HepG2 (cell line): ENCODE data around the gene GRHPR. TPM values are rescaled to one million over a fixed set of nuclear protein-coding genes. Genes with fewer than 3 reads are reported as not detected.

Experiments
- AGO2 ChIP-seq: fragments of 200-400 bp; formaldehyde crosslinking; optimal IDR thresholded peaks from 2 replicates; pipeline ENCODE3; 2017; ENCODE audit warnings: mild to moderate bottlenecking, low read depth, low read length, moderate library complexity
- ATF7 ChIP-seq, 2 experiments: fragments of 450-650 bp in 1 of 2; sonication (generic) in 1 of 2; formaldehyde crosslinking in 1 of 2; IDR thresholded peaks; 2 replicates each; pipeline versions ENCODE4 v1.4.0 to v1.6.1; 2016 to 2020; ENCODE audit warnings: antibody characterized with exemption in 1 of 2, mild to moderate bottlenecking in 1 of 2, missing genetic modification reagents in 1 of 2
- HES4 ChIP-seq: sonication (generic); formaldehyde crosslinking; IDR thresholded peaks from 2 replicates; pipeline ENCODE4 v1.9.0; 2021; ENCODE audit warnings: mild to moderate bottlenecking, missing genetic modification reagents, borderline replicate concordance
- JDP2 ChIP-seq: sonication (generic); formaldehyde crosslinking; IDR thresholded peaks from 2 replicates; pipeline ENCODE4 v1.8.1; 2022; ENCODE audit warnings: missing genetic modification reagents, borderline replicate concordance
- KDM5A ChIP-seq: fragments of 200-600 bp; sonication (generic); IDR thresholded peaks from 2 replicates; pipeline ENCODE4 v1.7.0; 2018; ENCODE audit warnings: antibody characterized with exemption, mild to moderate bottlenecking, low read length, borderline replicate concordance
- PBX2 ChIP-seq: IDR thresholded peaks from 2 replicates; pipeline ENCODE4 v1.6.1; 2016; ENCODE audit warnings: control low read depth
- POLR2A ChIP-seq, 2 experiments: IDR thresholded peaks; 2 replicates each; pipeline ENCODE4 v1.6.1; 2011; ENCODE audit warnings: low read depth in 2 of 2, low read length in 2 of 2, mild to moderate bottlenecking in 1 of 2, moderate library complexity in 1 of 2; ENCODE audit not compliant: insufficient read depth in 1 of 2
- SNAPC5 ChIP-seq: sonication (generic); formaldehyde crosslinking; IDR thresholded peaks from 2 replicates; pipeline ENCODE4 v1.8.1; 2023; ENCODE audit warnings: mild to moderate bottlenecking, missing genetic modification reagents, borderline replicate concordance
- TERF1 ChIP-seq: sonication (generic); formaldehyde crosslinking; IDR thresholded peaks from 2 replicates; pipeline ENCODE4 v1.8.0; 2022; ENCODE audit warnings: mild to moderate bottlenecking, missing genetic modification reagents, moderate library complexity
- USF2 ChIP-seq, 2 experiments: sonication (generic) in 1 of 2; formaldehyde crosslinking in 1 of 2; IDR thresholded peaks; 2 replicates each; pipeline versions ENCODE4 v1.5.1 to v1.6.1; 2011 to 2020; ENCODE audit warnings: borderline replicate concordance in 1 of 2, low read depth in 1 of 2, low read length in 1 of 2, mild to moderate bottlenecking in 1 of 2, missing genetic modification reagents in 1 of 2, moderate library complexity in 1 of 2
- ZFP36L2 ChIP-seq: sonication (generic); formaldehyde crosslinking; IDR thresholded peaks from 2 replicates; pipeline ENCODE4 v1.4.0; 2020; ENCODE audit warnings: missing genetic modification reagents
- ZFY ChIP-seq: sonication (generic); formaldehyde crosslinking; IDR thresholded peaks from 2 replicates; pipeline ENCODE4 v1.4.0; 2020; ENCODE audit warnings: missing genetic modification reagents
- ZIK1 ChIP-seq: sonication (generic); formaldehyde crosslinking; IDR thresholded peaks from 2 replicates; pipeline ENCODE4 v1.5.0; 2020; ENCODE audit warnings: mild to moderate bottlenecking, low read depth, missing genetic modification reagents, borderline replicate concordance
- ZNF317 ChIP-seq: sonication (generic); formaldehyde crosslinking; IDR thresholded peaks from 2 replicates; pipeline ENCODE4 v1.5.0; 2020; ENCODE audit warnings: mild to moderate bottlenecking, missing genetic modification reagents
- ZNF777 ChIP-seq: sonication (generic); formaldehyde crosslinking; IDR thresholded peaks from 2 replicates; pipeline ENCODE4 v1.4.0; 2020; ENCODE audit warnings: missing genetic modification reagents
- polyA plus RNA-seq, 8 experiments: library from polyadenylated mRNA; depleted of rRNA in 3 of 8; stranded (reverse) in 7 of 8; unstranded in 1 of 8; fragments of >200 nt; fragmentation: Illumina TruSeq in 4 of 8; extraction: Trizol in 4 of 8; gene quantifications; 2 replicates each; pipeline versions ENCODE4 v1.2.1 to v1.2.3, GENCODE V29; 2011 to 2016; ENCODE audit warnings: low read depth in 4 of 8, missing spikeins in 1 of 8, mixed read lengths in 1 of 8; ENCODE audit not compliant: insufficient read depth in 1 of 8
- total RNA-seq, 5 experiments: library from RNA; depleted of rRNA; stranded (reverse); fragments of >200 nt; fragmentation: Illumina TruSeq; extraction: Trizol; gene quantifications; 2 replicates each; pipeline ENCODE4 v1.2.3, GENCODE V29; 2016; ENCODE audit warnings: low read depth in 1 of 5
- TF ChIP-seq, protein P1 (sequence below): sonication (generic); formaldehyde crosslinking; IDR thresholded peaks from 2 replicates; pipeline ENCODE4 v1.5.1; 2020; ENCODE audit warnings: mild to moderate bottlenecking, moderate library complexity, missing genetic modification reagents
- TF ChIP-seq, protein P2 (sequence below): sonication (generic); formaldehyde crosslinking; IDR thresholded peaks from 2 replicates; pipeline ENCODE4 v1.8.1; 2022; ENCODE audit warnings: low read depth, mild to moderate bottlenecking, missing genetic modification reagents

Gene GRHPR
- total and polyA plus RNA-seq, 2 of the 13 experiments (the other 11 are each of a cell fraction or from before 2014, with no cell fraction given), result 113 to 115 TPM

DNA sequence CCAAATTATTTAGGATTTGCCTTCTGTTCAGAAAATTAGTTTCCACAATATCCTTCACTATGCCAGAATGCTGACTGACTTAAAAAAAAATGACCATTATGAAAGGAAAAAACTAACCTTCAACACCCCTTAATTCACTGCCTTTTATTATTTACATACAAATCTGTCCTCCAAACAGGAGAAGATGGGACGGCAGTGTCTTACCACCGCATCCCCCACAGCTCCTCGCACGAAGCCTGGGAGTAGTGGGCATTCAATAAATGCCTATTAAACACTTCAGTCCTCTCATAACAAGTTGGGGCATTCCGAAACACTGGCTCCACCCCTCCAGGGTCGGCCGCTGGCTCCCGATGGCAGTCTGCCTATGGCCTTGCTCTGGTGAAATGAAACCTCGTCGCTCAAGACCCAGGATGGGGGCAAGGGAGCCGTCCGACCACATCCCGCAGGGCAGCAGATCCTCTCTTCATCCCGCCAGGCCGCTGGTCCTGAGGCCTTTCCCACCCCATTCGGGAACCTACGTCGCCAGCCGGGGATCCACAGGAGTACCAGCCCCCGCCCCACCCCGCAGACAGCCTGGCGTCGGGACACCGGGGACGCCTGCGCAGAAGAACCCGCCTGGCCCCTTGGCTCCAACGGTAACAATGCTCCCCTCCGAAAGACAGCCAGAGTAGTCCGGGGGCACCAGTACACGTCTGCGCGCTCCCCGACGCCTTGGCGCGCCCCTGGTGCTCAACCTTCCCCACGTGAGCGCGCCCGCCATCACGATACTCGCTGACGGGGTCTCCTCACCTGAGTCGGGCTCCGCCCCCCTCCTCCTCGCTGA lies 42.1 kb downstream of the GRHPR start (continued):
- no peak for TF ChIP-seq ATF7 (IDR thresholded peaks at IDR 0.05)
- TF ChIP-seq ATF7 (CRISPR knock-in tag; IDR thresholded peaks at IDR 0.05), result peak; percentile 7; the same call in 1 of the 2 replicates
- TF ChIP-seq, protein P1, sequence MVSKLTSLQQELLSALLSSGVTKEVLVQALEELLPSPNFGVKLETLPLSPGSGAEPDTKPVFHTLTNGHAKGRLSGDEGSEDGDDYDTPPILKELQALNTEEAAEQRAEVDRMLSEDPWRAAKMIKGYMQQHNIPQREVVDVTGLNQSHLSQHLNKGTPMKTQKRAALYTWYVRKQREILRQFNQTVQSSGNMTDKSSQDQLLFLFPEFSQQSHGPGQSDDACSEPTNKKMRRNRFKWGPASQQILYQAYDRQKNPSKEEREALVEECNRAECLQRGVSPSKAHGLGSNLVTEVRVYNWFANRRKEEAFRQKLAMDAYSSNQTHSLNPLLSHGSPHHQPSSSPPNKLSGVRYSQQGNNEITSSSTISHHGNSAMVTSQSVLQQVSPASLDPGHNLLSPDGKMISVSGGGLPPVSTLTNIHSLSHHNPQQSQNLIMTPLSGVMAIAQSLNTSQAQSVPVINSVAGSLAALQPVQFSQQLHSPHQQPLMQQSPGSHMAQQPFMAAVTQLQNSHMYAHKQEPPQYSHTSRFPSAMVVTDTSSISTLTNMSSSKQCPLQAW (CRISPR knock-in tag), result peak; percentile 38; the same call in 1 of the 2 replicates
- TF ChIP-seq ZIK1 (CRISPR knock-in tag), result no peak
- TF ChIP-seq TERF1 (CRISPR knock-in tag), result peak; percentile 58; the same call in 1 of the 2 replicates
- 0 out of 2 replicates have a peak, but pooled peaks have one; percentile 37 for TF ChIP-seq ZNF317 (CRISPR knock-in tag)
- TF ChIP-seq USF2 (IDR thresholded peaks at IDR 0.05; ENCODE audit: low read depth, low read length), result no peak
- no peak for TF ChIP-seq USF2 (CRISPR knock-in tag; IDR thresholded peaks at IDR 0.05; ENCODE audit: borderline replicate concordance)
- peak; percentile 67; the same call in 1 of the 2 replicates for TF ChIP-seq KDM5A
- TF ChIP-seq AGO2, result peak; percentile 88
- TF ChIP-seq, protein P2, sequence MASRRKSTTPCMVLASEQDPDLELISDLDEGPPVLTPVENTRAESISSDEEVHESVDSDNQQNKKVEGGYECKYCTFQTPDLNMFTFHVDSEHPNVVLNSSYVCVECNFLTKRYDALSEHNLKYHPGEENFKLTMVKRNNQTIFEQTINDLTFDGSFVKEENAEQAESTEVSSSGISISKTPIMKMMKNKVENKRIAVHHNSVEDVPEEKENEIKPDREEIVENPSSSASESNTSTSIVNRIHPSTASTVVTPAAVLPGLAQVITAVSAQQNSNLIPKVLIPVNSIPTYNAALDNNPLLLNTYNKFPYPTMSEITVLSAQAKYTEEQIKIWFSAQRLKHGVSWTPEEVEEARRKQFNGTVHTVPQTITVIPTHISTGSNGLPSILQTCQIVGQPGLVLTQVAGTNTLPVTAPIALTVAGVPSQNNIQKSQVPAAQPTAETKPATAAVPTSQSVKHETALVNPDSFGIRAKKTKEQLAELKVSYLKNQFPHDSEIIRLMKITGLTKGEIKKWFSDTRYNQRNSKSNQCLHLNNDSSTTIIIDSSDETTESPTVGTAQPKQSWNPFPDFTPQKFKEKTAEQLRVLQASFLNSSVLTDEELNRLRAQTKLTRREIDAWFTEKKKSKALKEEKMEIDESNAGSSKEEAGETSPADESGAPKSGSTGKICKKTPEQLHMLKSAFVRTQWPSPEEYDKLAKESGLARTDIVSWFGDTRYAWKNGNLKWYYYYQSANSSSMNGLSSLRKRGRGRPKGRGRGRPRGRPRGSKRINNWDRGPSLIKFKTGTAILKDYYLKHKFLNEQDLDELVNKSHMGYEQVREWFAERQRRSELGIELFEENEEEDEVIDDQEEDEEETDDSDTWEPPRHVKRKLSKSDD (CRISPR knock-in tag), result peak; percentile 57; the same call in 1 of the 2 replicates
- peak; percentile 66 for TF ChIP-seq ZNF777 (CRISPR knock-in tag)
- peak; percentile 5; the same call in 1 of the 2 replicates for TF ChIP-seq PBX2 (CRISPR knock-in tag)
- no peak for TF ChIP-seq JDP2 (CRISPR knock-in tag)
- peak; percentile 67 to 71; a peak in 3 of 4 replicates for TF ChIP-seq POLR2A (IDR thresholded peaks at IDR 0.05; ENCODE audit: insufficient read depth in 1 of 2, low read depth in 2 of 2, low read length in 2 of 2)
- peak; percentile 81 for TF ChIP-seq ZFY (CRISPR knock-in tag)
- peak; percentile 32; the same call in 1 of the 2 replicates for TF ChIP-seq SNAPC5 (CRISPR knock-in tag)
- TF ChIP-seq HES4 (CRISPR knock-in tag), result 0 out of 2 replicates have a peak, but pooled peaks have one; percentile 37
- no peak for TF ChIP-seq ZFP36L2 (CRISPR knock-in tag)
